Measurements from ENCODE around the gene ZNF599.

ZNF599 gene

GRCh38 chr19:34734537-34735103, 38.4 kb downstream of the ZNF599 start:
- no peak for DNase-seq

- peak; percentile 84 for DNase-seq
Measured at GRCh38 chr19:34733746-34734536, 39.1 kb downstream of the ZNF599 start, which contains the start of gene ZNF181. Gene ZNF181 (plus strand): TSS chr19:34734243. CDS start chr19:34735038, 795 bp downstream.

- DNase-seq: no peak
Measured at GRCh38 chr19:34733266-34733745, 39.7 kb downstream of the ZNF599 start.

GRCh38 chr19:34732612-34733211, 40.3 kb downstream of the ZNF599 start:
- DNase-seq: no peak

GRCh38 chr19:34731964-34732363, 41.1 kb downstream of the ZNF599 start:
- DNase-seq: no peak

GRCh38 chr19:34731019-34731829, 41.8 kb downstream of the ZNF599 start:
- DNase-seq: no peak

GRCh38 chr19:34725400-34725799, 47.6 kb downstream of the ZNF599 start:
- no peak for DNase-seq

GRCh38 chr19:34722353-34722752, 50.7 kb downstream of the ZNF599 start:
- DNase-seq: no peak

GRCh38 chr19:34715357-34715756, 57.7 kb downstream of the ZNF599 start:
- no peak for DNase-seq

- DNase-seq: no peak
Measured at GRCh38 chr19:34713262-34713637, 59.8 kb downstream of the ZNF599 start.

GRCh38 chr19:34712395-34713261, 60.4 kb downstream of the ZNF599 start:
- peak; percentile 73 for DNase-seq

GRCh38 chr19:34711890-34712289, 61.1 kb downstream of the ZNF599 start:
- no peak for DNase-seq
